ENCODE data around the gene GALNT10.
"Not testable (repeated sequence)": the region's sequence is repeated elsewhere in the genome, so short reads cannot be mapped to it uniquely, and the experiment has no call there.

The GALNT10 gene

GRCh38 chr5:154345255-154345952 is 154.9 kb downstream of the GALNT10 start:
- in situ Hi-C loops (cut with HindIII; ENCODE audit: low sequenced_read_pairs): no loop called here

- in situ Hi-C loops (cut with HindIII; ENCODE audit: low sequenced_read_pairs): no loop called here
Measured at GRCh38 chr5:154346427-154346826, 155.9 kb downstream of the GALNT10 start.

GRCh38 chr5:154349626-154350264 is 159.2 kb downstream of the GALNT10 start:
- in situ Hi-C loops (cut with HindIII; ENCODE audit: low sequenced_read_pairs): no loop called here

- in situ Hi-C loops (cut with HindIII; ENCODE audit: low sequenced_read_pairs): no loop called here
Measured at GRCh38 chr5:154351141-154351540, 160.6 kb downstream of the GALNT10 start.

GRCh38 chr5:154351566-154351965 is 161.0 kb downstream of the GALNT10 start:
- in situ Hi-C loops (cut with HindIII; ENCODE audit: low sequenced_read_pairs): no loop called here

GRCh38 chr5:154352960-154353548 is 162.5 kb downstream of the GALNT10 start:
- in situ Hi-C loops (cut with HindIII; ENCODE audit: low sequenced_read_pairs): no loop called here

- in situ Hi-C loops (cut with HindIII; ENCODE audit: low sequenced_read_pairs): no loop called here
Measured at GRCh38 chr5:154355129-154355611, 164.6 kb downstream of the GALNT10 start.

- in situ Hi-C loops (cut with HindIII; ENCODE audit: low sequenced_read_pairs): no loop called here
Measured at GRCh38 chr5:154356020-154356655, 165.6 kb downstream of the GALNT10 start.

GRCh38 chr5:154356958-154357357 is 166.4 kb downstream of the GALNT10 start:
- in situ Hi-C loops (cut with HindIII; ENCODE audit: low sequenced_read_pairs): no loop called here

- in situ Hi-C loops (cut with HindIII; ENCODE audit: low sequenced_read_pairs): no loop called here
Measured at GRCh38 chr5:154358516-154359220, 168.1 kb downstream of the GALNT10 start.

- in situ Hi-C loops (cut with HindIII; ENCODE audit: low sequenced_read_pairs): no loop called here
Measured at GRCh38 chr5:154359221-154359573, 168.7 kb downstream of the GALNT10 start.

GRCh38 chr5:154360241-154360640 is 169.7 kb downstream of the GALNT10 start:
- in situ Hi-C loops (cut with HindIII; ENCODE audit: low sequenced_read_pairs): not testable (repeated sequence)

GRCh38 chr5:154363411-154363810 is 172.9 kb downstream of the GALNT10 start:
- in situ Hi-C loops (cut with HindIII; ENCODE audit: low sequenced_read_pairs): no loop called here

GRCh38 chr5:154364771-154365170 is 174.2 kb downstream of the GALNT10 start:
- in situ Hi-C loops (cut with HindIII; ENCODE audit: low sequenced_read_pairs): no loop called here

GRCh38 chr5:154365823-154366222 is 175.3 kb downstream of the GALNT10 start:
- in situ Hi-C loops (cut with HindIII; ENCODE audit: low sequenced_read_pairs): no loop called here

- in situ Hi-C loops (cut with HindIII; ENCODE audit: low sequenced_read_pairs): no loop called here
Measured at GRCh38 chr5:154366353-154366752, 175.8 kb downstream of the GALNT10 start.

GRCh38 chr5:154367101-154367500 is 176.6 kb downstream of the GALNT10 start:
- in situ Hi-C loops (cut with HindIII; ENCODE audit: low sequenced_read_pairs): no loop called here

- in situ Hi-C loops (cut with HindIII; ENCODE audit: low sequenced_read_pairs): no loop called here
Measured at GRCh38 chr5:154368041-154368800, 177.7 kb downstream of the GALNT10 start.

- in situ Hi-C loops (cut with HindIII; ENCODE audit: low sequenced_read_pairs): no loop called here
Measured at GRCh38 chr5:154369682-154370081, 179.1 kb downstream of the GALNT10 start.

GRCh38 chr5:154370119-154370518 is 179.6 kb downstream of the GALNT10 start:
- in situ Hi-C loops (cut with HindIII; ENCODE audit: low sequenced_read_pairs): no loop called here
